DMS 273 (cell line): ENCODE data around the gene RGS3.
"Not testable (repeated sequence)": the region's sequence is repeated elsewhere in the genome, so short reads cannot be mapped to it uniquely, and the experiment has no call there.

Experiments
- DNase-seq: peaks from one replicate; lab custom pipeline; 2025; ENCODE audit not compliant: unreplicated experiment; lab: John Stamatoyannopoulos, UW

The RGS3 gene

GRCh38 chr9:113543982-113544303 lies 80.4 kb downstream of the RGS3 start:
- DNase-seq: no peak

- no peak for DNase-seq
Observed at GRCh38 chr9:113545068-113545467, 81.5 kb downstream of the RGS3 start.

DNA sequence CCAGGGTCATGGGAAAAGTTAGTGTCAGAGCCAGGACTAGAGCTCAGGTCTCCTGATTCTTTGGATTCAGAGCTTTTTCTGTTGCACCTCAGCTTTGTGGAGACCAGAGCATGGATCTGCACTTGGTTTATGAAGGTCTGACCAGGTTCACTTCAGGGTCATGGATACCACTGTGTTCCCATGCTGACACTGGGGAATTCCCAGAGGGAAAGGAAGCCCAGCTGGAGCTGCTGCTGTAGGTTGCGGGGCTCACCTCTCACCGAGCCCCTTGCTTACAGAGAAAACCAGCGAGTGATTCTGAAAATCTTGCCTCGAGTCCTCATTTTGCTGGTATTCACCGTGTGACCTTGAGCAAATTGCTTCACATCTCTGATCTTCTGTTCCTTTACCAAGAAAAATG lies 83.0 kb downstream of the RGS3 start:
- no peak for DNase-seq

- DNase-seq: no peak
Observed at GRCh38 chr9:113547501-113547900, 84.0 kb downstream of the RGS3 start.

DNA sequence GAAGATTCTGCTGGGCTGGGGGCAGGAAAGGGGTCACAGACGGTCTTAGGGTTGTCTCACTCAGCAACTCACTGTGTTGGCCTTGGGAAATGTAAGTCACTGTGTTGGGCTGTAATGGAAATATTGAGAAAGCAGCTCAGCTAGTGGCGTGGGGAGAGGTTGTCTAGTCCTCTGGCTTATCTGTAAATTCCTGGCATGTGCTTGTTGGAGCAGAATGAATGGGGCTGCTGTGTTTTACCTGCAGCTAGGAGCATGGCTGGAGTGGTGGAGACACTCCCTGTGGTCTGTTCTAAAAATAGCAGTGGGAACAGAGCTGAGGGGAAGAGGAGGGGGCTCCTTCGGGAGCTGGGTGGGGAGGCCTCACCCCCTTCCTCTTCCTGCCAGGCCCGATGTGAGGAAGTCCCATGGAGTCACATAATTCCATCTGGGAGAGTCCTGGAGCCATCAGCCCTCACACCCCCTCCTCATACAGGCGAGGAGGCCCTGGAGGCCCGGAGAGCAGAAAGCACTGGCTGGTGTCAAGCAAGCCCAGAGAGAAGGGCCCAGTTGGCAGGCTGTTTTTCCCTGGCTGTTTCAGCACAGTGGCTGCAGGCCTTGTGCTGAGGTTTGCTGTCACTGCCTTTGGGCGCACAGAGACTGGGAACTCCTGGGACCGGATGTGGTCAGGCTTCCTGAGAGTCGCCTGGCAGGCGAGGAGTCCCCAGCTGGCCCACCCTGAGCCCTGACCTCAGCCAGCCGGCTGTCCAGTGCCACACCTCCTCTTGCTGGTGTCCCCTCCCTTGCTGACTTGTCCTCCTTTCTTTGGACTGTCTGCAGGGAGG lies 84.9 kb downstream of the RGS3 start:
- no peak for DNase-seq

GRCh38 chr9:113549892-113550291 lies 86.4 kb downstream of the RGS3 start:
- not testable (repeated sequence) for DNase-seq

DNA sequence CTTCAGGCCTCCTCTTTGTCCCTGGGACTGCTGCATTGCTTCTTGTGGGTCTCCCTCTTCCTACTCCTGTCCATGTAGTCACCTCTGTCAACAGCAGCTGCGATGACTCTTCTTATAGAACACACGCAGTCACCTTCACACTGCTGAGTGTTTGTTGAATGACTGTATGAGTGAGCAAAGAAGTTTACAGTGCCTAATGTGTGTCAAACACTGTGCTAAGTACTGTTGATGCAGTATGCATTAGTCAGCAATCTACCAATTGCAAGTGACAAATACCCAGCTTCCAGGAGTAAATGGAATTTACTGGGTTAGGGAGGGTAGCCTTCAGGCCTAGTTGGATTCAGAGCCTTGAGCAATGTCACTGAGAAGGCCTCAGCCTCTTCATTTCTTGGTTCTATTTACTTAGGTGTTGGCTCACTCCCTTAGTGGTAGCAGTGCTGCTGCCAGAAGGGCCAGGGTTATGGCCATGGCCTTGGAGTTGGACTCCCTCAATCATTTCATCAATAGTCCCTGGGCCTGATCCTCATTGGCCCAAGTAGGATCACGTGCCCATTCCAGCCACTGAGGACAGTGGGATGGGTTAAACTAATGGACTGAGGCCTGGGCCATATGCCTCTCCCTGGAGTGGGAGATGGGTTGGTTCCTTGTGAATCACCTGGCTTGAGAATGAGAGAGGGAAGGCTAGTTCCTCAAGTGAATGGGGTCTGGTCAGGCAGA lies 93.5 kb downstream of the RGS3 start:
- DNase-seq: no peak

DNA sequence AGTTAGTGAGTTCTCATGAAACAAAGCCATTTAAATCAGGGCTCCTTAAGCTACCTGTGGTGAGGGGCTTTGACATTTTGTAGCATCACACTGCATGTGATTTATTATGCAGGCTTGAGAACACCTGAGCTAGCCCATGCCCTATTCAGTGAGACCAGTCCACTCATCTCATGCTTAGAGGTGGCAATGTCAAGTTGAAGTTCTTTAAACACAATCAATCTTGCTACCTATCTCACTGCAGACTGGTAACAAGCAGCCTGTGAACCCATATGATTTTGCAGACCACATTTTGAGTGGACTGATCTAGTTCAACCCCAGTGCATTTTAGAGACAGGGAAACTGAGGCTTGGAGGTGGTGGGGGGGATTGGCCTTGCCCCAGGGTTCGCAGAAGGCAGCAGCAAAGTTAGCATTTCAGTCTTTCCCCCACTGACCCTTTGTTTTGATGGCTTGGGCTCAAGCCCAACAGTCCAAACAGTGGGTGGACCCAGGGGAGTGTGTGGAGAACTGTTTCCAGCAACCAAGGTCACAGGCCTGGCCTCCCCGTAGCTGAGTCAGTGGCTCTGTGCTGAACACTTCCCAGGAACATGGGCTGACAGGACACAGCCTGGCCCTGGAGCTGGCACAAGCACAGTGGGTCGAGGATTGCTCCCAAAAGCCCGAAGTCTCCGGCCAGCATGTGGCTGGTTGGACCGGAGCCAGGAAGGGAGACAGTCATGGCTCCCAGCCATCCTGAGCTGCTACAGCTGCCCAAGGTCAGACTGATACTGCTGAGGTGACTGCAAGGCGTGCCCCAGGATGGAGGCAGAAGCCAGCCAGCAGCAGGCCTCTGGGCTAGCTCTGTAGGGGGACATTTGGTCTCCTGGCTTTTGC lies 95.3 kb downstream of the RGS3 start:
- peak; percentile 64 for DNase-seq

GRCh38 chr9:113559834-113560800 lies 96.6 kb downstream of the RGS3 start:
- DNase-seq: no peak

DNA sequence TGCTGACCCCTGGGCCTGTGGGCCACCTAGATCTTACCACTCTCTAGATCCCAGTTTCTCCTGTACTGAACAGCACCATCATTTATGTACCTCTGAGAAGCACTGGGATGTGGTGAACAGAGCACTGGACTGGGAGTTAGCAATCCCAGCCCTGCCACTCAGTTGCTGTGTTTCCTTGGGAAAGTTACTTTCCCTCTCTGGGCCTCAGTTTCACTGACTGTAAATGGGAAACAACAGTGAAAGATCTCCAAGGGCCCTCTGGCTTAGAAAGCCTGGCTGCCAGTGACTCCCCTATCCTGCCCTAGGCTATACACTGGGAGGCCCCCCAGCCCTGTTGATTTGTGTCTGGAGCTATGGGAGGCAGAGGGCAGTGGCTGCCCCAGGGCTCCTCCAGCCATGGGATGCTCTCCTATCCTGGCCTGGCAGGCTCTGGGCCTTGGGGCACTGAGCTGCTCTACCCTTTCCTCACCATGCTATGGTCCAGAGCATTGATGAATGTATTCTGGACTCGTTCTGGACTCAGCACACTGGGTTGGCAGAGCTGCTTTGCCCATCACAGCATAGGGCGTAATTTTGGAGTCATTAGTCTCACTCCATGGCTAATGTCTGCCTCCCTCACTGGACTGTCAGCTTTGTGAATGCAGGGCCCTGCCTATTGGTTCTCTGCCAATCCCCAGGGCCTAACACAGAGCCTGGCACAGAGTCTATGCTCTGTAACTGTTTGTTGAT lies 99.3 kb downstream of the RGS3 start:
- DNase-seq: no peak

- no peak for DNase-seq
Observed at GRCh38 chr9:113563826-113564497, 100.4 kb downstream of the RGS3 start.

DNA sequence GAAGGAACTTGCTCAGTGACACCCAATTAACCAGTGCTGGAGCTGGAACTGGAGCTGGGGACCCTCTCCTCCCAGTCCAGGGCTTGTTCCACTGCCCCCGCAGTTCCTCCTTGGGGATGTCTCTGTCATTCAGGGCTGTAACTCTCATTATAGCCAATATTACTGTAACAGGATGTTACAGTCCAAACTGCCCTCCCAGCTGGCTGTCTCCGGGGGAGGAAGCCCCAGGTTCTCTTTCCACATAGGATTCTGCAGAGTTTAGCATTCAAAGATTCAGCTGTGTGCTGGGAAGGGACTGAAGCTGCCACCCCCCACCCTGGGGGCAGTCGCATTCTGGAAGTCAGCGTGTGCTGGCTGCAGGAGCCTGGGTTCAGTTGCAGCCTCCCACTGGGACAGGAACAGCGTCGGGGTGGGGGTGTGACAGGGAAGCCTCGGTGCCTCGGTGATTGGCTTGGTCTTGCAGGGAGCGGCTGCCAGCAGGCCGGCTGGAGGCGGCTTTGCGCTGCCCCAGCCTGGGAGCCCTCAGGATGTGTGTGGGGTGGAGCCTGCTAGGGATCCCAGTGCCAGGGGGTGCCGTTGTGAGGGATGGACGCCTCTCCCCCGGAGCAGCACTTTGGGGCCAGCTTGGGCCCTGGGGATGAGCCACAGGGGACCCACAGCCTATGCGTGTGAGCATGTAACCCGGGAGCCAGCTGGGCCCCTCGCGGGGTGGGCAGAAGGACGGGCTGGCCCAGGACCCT lies 101.1 kb downstream of the RGS3 start:
- DNase-seq: peak; percentile 77

DNA sequence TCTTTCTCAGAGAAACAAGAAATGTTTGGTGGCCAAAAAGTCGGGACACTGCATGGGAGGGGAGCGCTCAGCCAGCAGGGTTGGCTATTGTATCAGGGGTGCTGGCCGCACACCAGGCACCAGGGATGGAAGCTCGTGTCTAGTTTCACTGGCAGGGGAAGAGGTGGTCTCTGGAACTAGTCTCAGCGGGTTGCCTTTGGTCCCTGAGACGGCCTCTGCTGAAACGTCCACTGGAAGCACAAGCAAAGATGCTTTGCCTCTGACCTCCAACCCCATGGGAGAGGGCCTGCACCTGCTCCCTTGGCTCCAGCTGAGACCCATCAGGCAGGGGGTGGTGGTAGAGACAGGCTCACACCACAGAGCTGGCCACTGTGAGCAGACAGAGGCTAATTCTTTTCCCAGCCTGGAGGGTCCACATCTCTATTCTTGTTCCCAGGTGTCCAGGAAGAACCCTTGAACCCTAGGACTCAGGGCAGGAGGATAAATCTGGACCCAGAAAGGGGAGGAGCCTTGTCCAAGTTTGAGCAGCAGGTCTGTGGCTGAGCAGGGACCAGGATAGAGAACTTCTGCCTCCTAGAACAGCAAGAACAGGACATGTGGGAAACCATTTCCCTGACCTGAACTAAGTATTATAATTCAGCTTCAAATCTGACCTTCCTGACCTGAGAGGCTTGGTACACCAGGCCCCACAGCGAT lies 102.6 kb downstream of the RGS3 start:
- DNase-seq: no peak

DNA sequence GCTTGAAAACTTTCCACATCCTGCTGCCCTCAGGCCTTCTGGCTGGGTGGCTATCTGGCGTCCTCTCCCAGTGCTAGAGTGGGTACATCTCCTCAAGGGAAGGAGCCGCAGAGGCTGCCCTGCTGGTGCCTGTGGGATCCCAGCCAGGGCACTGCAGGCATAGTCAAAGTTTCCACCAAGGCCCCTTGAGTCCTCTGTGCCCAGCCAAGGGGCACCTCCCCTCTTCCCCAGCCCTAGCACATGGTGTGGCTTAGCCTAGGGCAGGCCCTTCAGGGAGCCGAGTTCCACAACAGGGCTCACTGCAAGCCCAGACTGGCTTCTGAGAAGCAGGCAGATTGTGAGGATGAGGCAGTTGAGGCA lies 103.2 kb downstream of the RGS3 start:
- no peak for DNase-seq

- no peak for DNase-seq
Observed at GRCh38 chr9:113567361-113568080, 104.0 kb downstream of the RGS3 start.

GRCh38 chr9:113568081-113568435 lies 104.5 kb downstream of the RGS3 start:
- DNase-seq: no peak

- peak; percentile 96 for DNase-seq
Observed at GRCh38 chr9:113568571-113569321, 105.2 kb downstream of the RGS3 start.
